Measurements from ENCODE around the gene CEACAM1. TPM values are rescaled to one million over a fixed set of nuclear protein-coding genes. Genes with fewer than 3 reads are reported as not detected.

The CEACAM1 gene
- total and polyA plus RNA-seq, 2 experiments from 2014 or later, result not detected

- peak in 1 of 2 donors; percentile 74 for DNase-seq (ENCODE audit: low read depth in 1 of 2, low spot score in 1 of 2)
- Histone ChIP-seq H3K4me1 (ENCODE audit: low read depth) (no peaks in the 10 kb centered on the region), H3K27ac (no peak overlapping the region), H3K36me3 (no peaks in the 10 kb centered on the region), H3K9me3 (ENCODE audit: low read depth) (no peaks in the 10 kb centered on the region), H3K27me3 (no peaks in the 10 kb centered on the region), H3K4me3 (no peak overlapping the region)
- TF ChIP-seq CTCF (IDR thresholded peaks at IDR 0.05; ENCODE audit: low read depth, low read length), result no peak
Observed at GRCh38 chr19:42480335-42481095, 47.8 kb downstream of the CEACAM1 start.

GRCh38 chr19:42479736-42480135 lies 48.5 kb downstream of the CEACAM1 start:
- no peaks in the 10 kb centered on the region for H3K9me3 ChIP-seq (ENCODE audit: low read depth)
- H3K36me3 ChIP-seq, result no peaks in the 10 kb centered on the region
- H3K4me3 ChIP-seq, result no peak overlapping the region
- H3K27me3 ChIP-seq, result no peaks in the 10 kb centered on the region
- no peaks in the 10 kb centered on the region for H3K4me1 ChIP-seq (ENCODE audit: low read depth)
- DNase-seq (ENCODE audit: low read depth in 1 of 2, low spot score in 1 of 2), result no peak
- no peak for TF ChIP-seq CTCF (IDR thresholded peaks at IDR 0.05; ENCODE audit: low read depth, low read length)
- no peak overlapping the region for H3K27ac ChIP-seq

GRCh38 chr19:42478765-42479311 lies 49.4 kb downstream of the CEACAM1 start:
- no peaks in the 10 kb centered on the region for H3K9me3 ChIP-seq (ENCODE audit: low read depth)
- H3K27me3 ChIP-seq, result no peaks in the 10 kb centered on the region
- no peak overlapping the region for H3K27ac ChIP-seq
- no peaks in the 10 kb centered on the region for H3K4me1 ChIP-seq (ENCODE audit: low read depth)
- no peak for TF ChIP-seq CTCF (IDR thresholded peaks at IDR 0.05; ENCODE audit: low read depth, low read length)
- H3K4me3 ChIP-seq, result no peak overlapping the region
- DNase-seq (ENCODE audit: low read depth in 1 of 2, low spot score in 1 of 2), result no peak
- no peaks in the 10 kb centered on the region for H3K36me3 ChIP-seq

- DNase-seq (ENCODE audit: low read depth in 1 of 2, low spot score in 1 of 2), result no peak
- TF ChIP-seq CTCF (IDR thresholded peaks at IDR 0.05; ENCODE audit: low read depth, low read length), result no peak
- Histone ChIP-seq H3K27me3 (no peaks in the 10 kb centered on the region), H3K4me3 (no peak overlapping the region), H3K27ac (no peak overlapping the region), H3K36me3 (no peaks in the 10 kb centered on the region), H3K9me3 (ENCODE audit: low read depth) (no peaks in the 10 kb centered on the region), H3K4me1 (ENCODE audit: low read depth) (no peaks in the 10 kb centered on the region)
Observed at GRCh38 chr19:42477933-42478332, 50.3 kb downstream of the CEACAM1 start.

DNA sequence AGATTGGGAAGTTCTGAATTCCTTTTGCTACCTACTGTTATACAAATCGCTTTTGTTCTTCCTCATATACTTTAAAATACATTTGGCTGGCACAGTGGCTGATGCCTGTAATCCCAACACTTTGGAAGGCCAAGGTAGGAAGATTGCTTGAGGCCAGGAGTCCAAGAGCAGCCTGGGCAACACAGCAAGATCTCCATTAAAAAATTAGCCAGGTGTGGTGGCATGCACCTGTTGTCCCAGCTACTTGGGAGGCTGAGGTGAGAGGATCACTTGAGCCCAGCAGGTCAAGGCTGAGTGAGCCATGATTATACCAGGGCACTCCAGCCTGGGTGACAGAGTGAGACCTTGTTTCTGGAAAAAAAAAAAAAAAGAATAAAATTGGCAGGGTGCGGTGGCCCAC lies 51.2 kb downstream of the CEACAM1 start:
- TF ChIP-seq CTCF (IDR thresholded peaks at IDR 0.05; ENCODE audit: low read depth, low read length), result no peak
- Histone ChIP-seq H3K36me3 (no peaks in the 10 kb centered on the region), H3K9me3 (ENCODE audit: low read depth) (no peaks in the 10 kb centered on the region), H3K27ac (no peak overlapping the region), H3K4me3 (no peak overlapping the region), H3K4me1 (ENCODE audit: low read depth) (no peaks in the 10 kb centered on the region), H3K27me3 (no peaks in the 10 kb centered on the region)
- DNase-seq (ENCODE audit: low read depth in 1 of 2, low spot score in 1 of 2), result no peak
